Measurements from ENCODE around the gene RGL3.

- no peak for TF ChIP-seq YY1 (IDR thresholded peaks at IDR 0.05; ENCODE audit: insufficient read depth, insufficient read length)
- no peak for TF ChIP-seq ZNF274 (IDR thresholded peaks at IDR 0.05; ENCODE audit: low read depth, low read length)
These were observed 39.3 kb upstream of the RGL3 start for GRCh38 chr19:11458236-11458900.

All from NT2/D1 (cell line).